DND-41 (cell line): ENCODE measurements around the gene CASQ2.

Experiments
- ATAC-seq: fragments of 200-7000 bp; cut with Tn5 transposase; 3 replicates; pipeline ENCODE4 v1.9.1; 2021; ENCODE audit warnings: low read depth; ENCODE audit not compliant: insufficient read depth
- DNase-seq: peaks from one replicate; pipeline ENCODE4 v3.0.0-alpha.2; 2020
- H2AFZ ChIP-seq: 2 replicates; pipeline ENCODE4 v1.6.0; 2012; ENCODE audit warnings: low read depth, low read length
- H3K27ac ChIP-seq: 2 replicates; pipeline ENCODE4 v1.5.1; 2012; ENCODE audit warnings: low read length, inconsistent platforms
- H3K27me3 ChIP-seq: fragments of 200-600 bp; sonication (generic); 2 replicates; pipeline ENCODE4 v1.6.0; 2012; ENCODE audit warnings: low read length, mild to moderate bottlenecking, inconsistent platforms; ENCODE audit not compliant: insufficient read depth, poor library complexity
- H3K36me3 ChIP-seq: 2 replicates; pipeline ENCODE4 v1.5.1; 2012; ENCODE audit warnings: low read length, inconsistent platforms; ENCODE audit not compliant: insufficient read depth
- H3K4me1 ChIP-seq: 2 replicates; pipeline ENCODE4 v1.5.1; 2012; ENCODE audit warnings: mild to moderate bottlenecking, low read length; ENCODE audit not compliant: insufficient read depth
- H3K4me2 ChIP-seq: 2 replicates; pipeline ENCODE4 v1.6.0; 2012; ENCODE audit warnings: mild to moderate bottlenecking, moderate library complexity, low read length, inconsistent platforms; ENCODE audit not compliant: insufficient read depth
- H3K4me3 ChIP-seq, 2 experiments: fragments of 200-600 bp in 1 of 2; shearing (Covaris generic) in 1 of 2; 2 replicates each; pipeline ENCODE4 v1.5.1; 2012 to 2016; ENCODE audit warnings: inconsistent platforms in 2 of 2, low read length in 2 of 2, mild to moderate bottlenecking in 2 of 2, low read depth in 1 of 2, moderate library complexity in 1 of 2
- H3K79me2 ChIP-seq: 2 replicates; pipeline ENCODE4 v1.6.0; 2012; ENCODE audit warnings: low read length, inconsistent platforms; ENCODE audit not compliant: insufficient read depth
- H3K9ac ChIP-seq: 2 replicates; pipeline ENCODE4 v1.6.0; 2012; ENCODE audit warnings: low read depth, mild to moderate bottlenecking, inconsistent platforms, low read length, moderate library complexity
- H3K9me3 ChIP-seq: 2 replicates; pipeline ENCODE4 v1.5.1; 2012; ENCODE audit warnings: low read length, moderate library complexity, mild to moderate bottlenecking, inconsistent platforms; ENCODE audit not compliant: insufficient read depth, severe bottlenecking
- H4K20me1 ChIP-seq: 2 replicates; pipeline ENCODE4 v1.6.0; 2012; ENCODE audit warnings: low read length; ENCODE audit not compliant: insufficient read depth
- EZH2 ChIP-seq: IDR thresholded peaks from 3 replicates; pipeline ENCODE4 v1.6.1; 2012; ENCODE audit warnings: borderline replicate concordance, low read depth, mild to moderate bottlenecking, moderate library complexity, low read length, inconsistent platforms; ENCODE audit not compliant: severe bottlenecking
- TF ChIP-seq, protein P1 (sequence below): IDR thresholded peaks from 2 replicates; pipeline ENCODE4 v1.5.1; 2012; ENCODE audit warnings: borderline replicate concordance, low read length, moderate library complexity, mild to moderate bottlenecking; ENCODE audit not compliant: poor library complexity, severe bottlenecking; ENCODE audit errors: extremely low read depth

The CASQ2 gene

DNA sequence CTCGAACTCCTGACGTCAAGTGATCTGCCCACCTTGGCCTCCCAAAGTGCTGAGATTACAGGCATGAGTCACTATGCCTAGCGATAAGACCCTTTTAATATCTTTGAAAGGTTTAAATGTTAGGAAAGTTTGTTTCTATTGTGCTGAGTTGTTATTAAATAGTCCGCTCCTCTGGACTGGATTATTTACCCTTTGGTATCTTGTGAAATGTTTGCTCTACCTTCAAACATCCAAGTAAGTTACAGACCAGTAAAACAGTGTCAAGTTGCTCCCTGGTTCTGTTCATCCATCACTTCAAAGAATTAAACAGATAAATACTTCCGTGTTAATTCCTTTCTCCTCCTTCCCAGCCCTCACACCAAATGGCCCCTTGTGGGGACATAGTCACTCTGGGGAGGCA lies 44.8 kb downstream of the CASQ2 start:
- Histone ChIP-seq H3K9me3 (no peaks in the 10 kb centered on the region), H3K4me2 (no peak overlapping the region), H2AFZ (no peak overlapping the region), H3K79me2 (no peaks in the 10 kb centered on the region), H3K36me3 (no peaks in the 10 kb centered on the region), H4K20me1 (no peaks in the 10 kb centered on the region), H3K4me3 (no peak overlapping the region), H3K27me3 (no peaks in the 10 kb centered on the region), H3K9ac (no peak overlapping the region), H3K4me1 (no peaks in the 10 kb centered on the region), H3K27ac (no peak overlapping the region)
- ATAC-seq, result no peak
- TF ChIP-seq, protein P1, sequence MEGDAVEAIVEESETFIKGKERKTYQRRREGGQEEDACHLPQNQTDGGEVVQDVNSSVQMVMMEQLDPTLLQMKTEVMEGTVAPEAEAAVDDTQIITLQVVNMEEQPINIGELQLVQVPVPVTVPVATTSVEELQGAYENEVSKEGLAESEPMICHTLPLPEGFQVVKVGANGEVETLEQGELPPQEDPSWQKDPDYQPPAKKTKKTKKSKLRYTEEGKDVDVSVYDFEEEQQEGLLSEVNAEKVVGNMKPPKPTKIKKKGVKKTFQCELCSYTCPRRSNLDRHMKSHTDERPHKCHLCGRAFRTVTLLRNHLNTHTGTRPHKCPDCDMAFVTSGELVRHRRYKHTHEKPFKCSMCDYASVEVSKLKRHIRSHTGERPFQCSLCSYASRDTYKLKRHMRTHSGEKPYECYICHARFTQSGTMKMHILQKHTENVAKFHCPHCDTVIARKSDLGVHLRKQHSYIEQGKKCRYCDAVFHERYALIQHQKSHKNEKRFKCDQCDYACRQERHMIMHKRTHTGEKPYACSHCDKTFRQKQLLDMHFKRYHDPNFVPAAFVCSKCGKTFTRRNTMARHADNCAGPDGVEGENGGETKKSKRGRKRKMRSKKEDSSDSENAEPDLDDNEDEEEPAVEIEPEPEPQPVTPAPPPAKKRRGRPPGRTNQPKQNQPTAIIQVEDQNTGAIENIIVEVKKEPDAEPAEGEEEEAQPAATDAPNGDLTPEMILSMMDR, result no peak
- no peak for TF ChIP-seq EZH2
- DNase-seq, result no peak

DNA sequence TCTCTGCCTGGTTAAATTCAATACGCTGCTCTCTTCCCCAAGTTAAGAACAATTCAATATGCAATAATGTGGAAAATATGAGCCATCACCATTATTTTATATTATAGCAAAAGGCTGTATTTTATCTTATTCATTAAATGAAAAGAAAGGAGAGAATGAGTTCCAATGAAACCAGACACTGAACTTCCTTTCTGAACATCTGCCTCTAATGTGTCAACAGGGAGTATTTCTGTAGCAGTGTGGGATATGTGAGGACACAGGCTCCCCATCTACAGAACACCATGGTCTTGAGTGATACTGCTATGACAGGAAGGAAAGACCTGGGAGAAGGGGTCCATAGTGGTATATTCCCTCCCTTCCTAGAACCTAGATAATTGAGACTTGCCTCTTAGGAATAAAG lies 46.3 kb downstream of the CASQ2 start:
- no peaks in the 10 kb centered on the region for H3K4me1 ChIP-seq
- no peak overlapping the region for H2AFZ ChIP-seq
- H3K4me3 ChIP-seq, result no peak overlapping the region
- H3K9me3 ChIP-seq, result no peaks in the 10 kb centered on the region
- H3K27me3 ChIP-seq, result no peaks in the 10 kb centered on the region
- H3K9ac ChIP-seq, result no peak overlapping the region
- TF ChIP-seq, protein P1, result no peak
- TF ChIP-seq EZH2, result no peak
- ATAC-seq (no peak), DNase-seq (no peak)
- no peaks in the 10 kb centered on the region for H3K79me2 ChIP-seq
- no peak overlapping the region for H3K27ac ChIP-seq
- H3K36me3 ChIP-seq, result no peaks in the 10 kb centered on the region
- no peaks in the 10 kb centered on the region for H4K20me1 ChIP-seq
- H3K4me2 ChIP-seq, result no peak overlapping the region

DNA sequence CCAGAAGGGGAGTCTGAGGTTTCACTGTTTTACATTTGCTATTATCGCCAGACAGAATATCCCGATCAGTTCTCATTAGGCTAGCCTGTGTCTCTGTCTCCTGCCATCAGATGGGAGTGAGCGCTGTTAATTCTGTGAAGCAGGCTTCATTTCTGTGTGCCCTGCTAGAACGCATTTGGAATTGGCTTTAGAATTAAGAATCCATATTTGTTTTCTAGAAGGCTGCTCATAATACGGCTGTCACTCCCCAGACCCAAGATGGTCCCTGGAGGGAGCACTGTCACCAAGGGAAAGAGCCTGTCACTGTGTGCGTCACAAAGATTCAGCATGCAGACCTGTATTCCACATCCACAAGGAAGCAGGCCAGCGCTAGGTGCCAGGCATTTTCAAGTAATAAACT lies 49.2 kb downstream of the CASQ2 start:
- DNase-seq (no peak), ATAC-seq (no peak)
- Histone ChIP-seq H3K36me3 (no peaks in the 10 kb centered on the region), H4K20me1 (no peaks in the 10 kb centered on the region), H3K4me2 (no peak overlapping the region), H2AFZ (no peak overlapping the region), H3K4me3 (no peak overlapping the region), H3K79me2 (no peaks in the 10 kb centered on the region), H3K9me3 (no peaks in the 10 kb centered on the region), H3K4me1 (no peaks in the 10 kb centered on the region), H3K27me3 (no peaks in the 10 kb centered on the region), H3K27ac (no peak overlapping the region), H3K9ac (no peak overlapping the region)
- no peak for TF ChIP-seq EZH2
- TF ChIP-seq, protein P1, result no peak
